HAP-1 (cell line): ENCODE results near the gene HSD17B4.
"Not testable (repeated sequence)": the region's sequence is repeated elsewhere in the genome, so short reads cannot be mapped to it uniquely, and the experiment has no call there.

ENCODE experiments used
- DNase-seq, 2 experiments: peaks; one replicate each; pipeline ENCODE4 v3.0.0-alpha.2; 2016 to 2020; ENCODE audit warnings: low spot score in 2 of 2
- H3K27me3 ChIP-seq: fragments of 250-450 bp; sonication (Bioruptor Pico); 2 replicates; pipeline ENCODE4 v1.5.1; 2020; ENCODE audit warnings: low read depth, mild to moderate bottlenecking, moderate library complexity
- H3K36me3 ChIP-seq: fragments of 250-450 bp; sonication (Bioruptor Pico); replicated peaks from 2 replicates; pipeline ENCODE4 v1.5.1; 2020; ENCODE audit warnings: mild to moderate bottlenecking
- H3K4me1 ChIP-seq: fragments of 250-450 bp; sonication (Bioruptor Pico); 2 replicates; pipeline ENCODE4 v1.5.1; 2020; ENCODE audit warnings: mild to moderate bottlenecking
- H3K4me3 ChIP-seq: fragments of 250-450 bp; sonication (Bioruptor Pico); 2 replicates; pipeline ENCODE4 v1.5.1; 2020; ENCODE audit warnings: mild to moderate bottlenecking, moderate library complexity
- H3K9me3 ChIP-seq: fragments of 250-450 bp; sonication (Bioruptor Pico); 2 replicates; pipeline ENCODE4 v1.5.1; 2020; ENCODE audit warnings: mild to moderate bottlenecking, moderate library complexity
- in situ Hi-C: fragments of 300-500 bp; cut with MboI; formaldehyde crosslinking; loops from 3 replicates; pipeline ENCODE4 v1.14.3; 2020; ENCODE audit warnings: low sequenced_read_pairs, inconsistent platforms, mixed read lengths

Gene HSD17B4

GRCh38 chr5:119452373-119453039 lies at the start of gene HSD17B4:
Gene HSD17B4 (plus strand): TSS chr5:119452497. CDS start chr5:119452576, 79 bp downstream.
- in situ Hi-C loops = loop anchor here (25.0 kb wide), 1 partner anchor 1010 kb away; the partner anchor contains the start of gene PRR16
- Histone ChIP-seq H3K4me3 (peak within 1 kb of the TSS; percentile 78), H3K4me1 (peaks cover 10% of the 10 kb centered on the region), H3K36me3 (no peaks in the 10 kb centered on the region), H3K27me3 (no peaks in the 10 kb centered on the region), H3K9me3 (no peaks in the 10 kb centered on the region)
- peak; percentile 83 to 91 for DNase-seq

GRCh38 chr5:119402555-119402954 lies 49.7 kb upstream of the HSD17B4 start:
- no peak for DNase-seq
- Histone ChIP-seq H3K4me3 (no peak overlapping the region), H3K27me3 (no peaks in the 10 kb centered on the region), H3K36me3 (no peaks in the 10 kb centered on the region), H3K4me1 (no peaks in the 10 kb centered on the region), H3K9me3 (no peaks in the 10 kb centered on the region)
- in situ Hi-C loops = no loop called here

GRCh38 chr5:119404033-119404432 lies 48.3 kb upstream of the HSD17B4 start:
- no peaks in the 10 kb centered on the region for H3K4me1 ChIP-seq
- DNase-seq = no peak
- H3K27me3 ChIP-seq = no peaks in the 10 kb centered on the region
- no peaks in the 10 kb centered on the region for H3K9me3 ChIP-seq
- no peaks in the 10 kb centered on the region for H3K36me3 ChIP-seq
- H3K4me3 ChIP-seq = no peak overlapping the region
- in situ Hi-C loops = no loop called here

- DNase-seq = no peak
- in situ Hi-C loops = no loop called here
- Histone ChIP-seq H3K36me3 (no peaks in the 10 kb centered on the region), H3K27me3 (no peaks in the 10 kb centered on the region), H3K4me3 (no peak overlapping the region), H3K4me1 (no peaks in the 10 kb centered on the region), H3K9me3 (no peaks in the 10 kb centered on the region)
Observed at GRCh38 chr5:119405419-119405818, 46.9 kb upstream of the HSD17B4 start.

GRCh38 chr5:119406551-119407110 lies 45.7 kb upstream of the HSD17B4 start:
- no peaks in the 10 kb centered on the region for H3K36me3 ChIP-seq
- peaks cover 3% of the 10 kb centered on the region; the same call in 1 of the 2 replicates for H3K4me1 ChIP-seq
- no peak overlapping the region for H3K4me3 ChIP-seq
- in situ Hi-C loops = no loop called here
- no peaks in the 10 kb centered on the region for H3K9me3 ChIP-seq
- DNase-seq = no peak
- no peaks in the 10 kb centered on the region for H3K27me3 ChIP-seq

- no peaks in the 10 kb centered on the region for H3K36me3 ChIP-seq
- no peak for DNase-seq
- no peak overlapping the region for H3K4me3 ChIP-seq
- H3K27me3 ChIP-seq = no peaks in the 10 kb centered on the region
- H3K4me1 ChIP-seq = peaks cover 7% of the 10 kb centered on the region
- in situ Hi-C loops = no loop called here
- no peaks in the 10 kb centered on the region for H3K9me3 ChIP-seq
Observed at GRCh38 chr5:119409235-119409815, 43.0 kb upstream of the HSD17B4 start.

GRCh38 chr5:119410448-119411159 lies 41.7 kb upstream of the HSD17B4 start:
- Histone ChIP-seq H3K9me3 (no peaks in the 10 kb centered on the region), H3K4me3 (no peak overlapping the region), H3K27me3 (no peaks in the 10 kb centered on the region), H3K36me3 (no peaks in the 10 kb centered on the region), H3K4me1 (peaks cover 7% of the 10 kb centered on the region)
- in situ Hi-C loops = loop anchor here (10.0 kb wide), 1 partner anchor 426 kb away; the partner anchor contains the start of gene DTWD2
- DNase-seq = no peak

GRCh38 chr5:119411361-119412278 lies 40.7 kb upstream of the HSD17B4 start:
- in situ Hi-C loops = loop anchor here (10.0 kb wide), 1 partner anchor 427 kb away; the partner anchor contains the start of gene DTWD2
- DNase-seq = peak; percentile 68 to 71
- H3K4me1 ChIP-seq = peaks cover 7% of the 10 kb centered on the region

GRCh38 chr5:119412279-119413227 lies 39.7 kb upstream of the HSD17B4 start:
- no peaks in the 10 kb centered on the region for H3K9me3 ChIP-seq
- no peaks in the 10 kb centered on the region for H3K27me3 ChIP-seq
- DNase-seq = no peak
- in situ Hi-C loops = loop anchor here (10.0 kb wide), 1 partner anchor 428 kb away; the partner anchor contains the start of gene DTWD2
- no peaks in the 10 kb centered on the region for H3K36me3 ChIP-seq
- H3K4me1 ChIP-seq = peaks cover 7% of the 10 kb centered on the region
- H3K4me3 ChIP-seq = peak overlapping the region; percentile 26; the same call in 1 of the 2 replicates

More at GRCh38 chr5:119411361-119412278, 40.7 kb upstream of the HSD17B4 start:
- Histone ChIP-seq H3K9me3 (no peaks in the 10 kb centered on the region), H3K4me3 (peak overlapping the region; percentile 26), H3K27me3 (no peaks in the 10 kb centered on the region), H3K36me3 (no peaks in the 10 kb centered on the region)

- in situ Hi-C loops = loop anchor here (10.0 kb wide), 1 partner anchor 429 kb away; the partner anchor contains the start of gene DTWD2
- DNase-seq = not testable (repeated sequence)
Observed at GRCh38 chr5:119414124-119414734, 38.1 kb upstream of the HSD17B4 start.

GRCh38 chr5:119417891-119418605 lies 34.2 kb upstream of the HSD17B4 start:
- Histone ChIP-seq H3K9me3 (no peaks in the 10 kb centered on the region), H3K4me3 (no peak overlapping the region), H3K4me1 (peaks cover 4% of the 10 kb centered on the region; the same call in 1 of the 2 replicates), H3K36me3 (no peaks in the 10 kb centered on the region), H3K27me3 (no peaks in the 10 kb centered on the region)
- DNase-seq = no peak
- in situ Hi-C loops = loop anchor here (10.0 kb wide), 1 partner anchor 433 kb away; the partner anchor contains the start of gene DTWD2

More at GRCh38 chr5:119414124-119414734, 38.1 kb upstream of the HSD17B4 start:
- H3K4me1 ChIP-seq = peaks cover 11% of the 10 kb centered on the region
- not testable (repeated sequence) for H3K4me3 ChIP-seq, H3K27me3 ChIP-seq, H3K9me3 ChIP-seq, H3K36me3 ChIP-seq
